G401 (cell line): ENCODE data around the gene RBM12. TPM values are rescaled to one million over a fixed set of nuclear protein-coding genes. Genes with fewer than 3 reads are reported as not detected.

ENCODE experiments used
- DNase-seq: peaks from one replicate; pipeline ENCODE4 v3.0.0-alpha.2; 2015; ENCODE audit warnings: low spot score
- in situ Hi-C: cut with HindIII; loops from 2 replicates; pipeline ENCODE4 v1.10.0; 2016; ENCODE audit warnings: low sequenced_read_pairs, mixed read lengths
- total RNA-seq: library from RNA; depleted of rRNA; stranded (reverse); fragments of >200 nt; shearing (Covaris generic); gene quantifications from 2 replicates; pipeline ENCODE4 v1.2.3, GENCODE V29; 2014

The RBM12 gene
- total RNA-seq, 1 experiment from 2014 or later = 80.0 TPM

GRCh38 chr20:35661053-35661452 lies 3.6 kb downstream of the RBM12 start:
- no peak for DNase-seq
- in situ Hi-C loops = no loop called here

- in situ Hi-C loops = no loop called here
- no peak for DNase-seq
These were observed 4.4 kb downstream of the RBM12 start for GRCh38 chr20:35660122-35660937.

- no peak for DNase-seq
These were observed 7.4 kb downstream of the RBM12 start for GRCh38 chr20:35657271-35657670.

GRCh38 chr20:35654415-35654814 lies 10.3 kb downstream of the RBM12 start:
- in situ Hi-C loops = no loop called here
- no peak for DNase-seq

More at GRCh38 chr20:35657271-35657670, 7.4 kb downstream of the RBM12 start:
- in situ Hi-C loops = no loop called here

- in situ Hi-C loops = no loop called here
These were observed 10.8 kb downstream of the RBM12 start for GRCh38 chr20:35653893-35654292.

GRCh38 chr20:35653430-35653734 lies 11.3 kb downstream of the RBM12 start:
- DNase-seq = no peak
- in situ Hi-C loops = no loop called here

More at GRCh38 chr20:35653893-35654292, 10.8 kb downstream of the RBM12 start:
- no peak for DNase-seq

- DNase-seq = no peak
- in situ Hi-C loops = no loop called here
These were observed 11.9 kb downstream of the RBM12 start for GRCh38 chr20:35652641-35653429.

- in situ Hi-C loops = no loop called here
- no peak for DNase-seq
These were observed 12.7 kb downstream of the RBM12 start for GRCh38 chr20:35651958-35652357.

GRCh38 chr20:35650632-35651031 lies 14.1 kb downstream of the RBM12 start:
- in situ Hi-C loops = no loop called here
- no peak for DNase-seq

GRCh38 chr20:35648836-35649235 lies 15.9 kb downstream of the RBM12 start:
- peak; percentile 61 for DNase-seq
- in situ Hi-C loops = no loop called here

- in situ Hi-C loops = no loop called here
- DNase-seq = no peak
These were observed 19.9 kb downstream of the RBM12 start for GRCh38 chr20:35644806-35645205.

GRCh38 chr20:35643045-35643444 lies 21.7 kb downstream of the RBM12 start:
- in situ Hi-C loops = no loop called here
- no peak for DNase-seq

- DNase-seq = no peak
- in situ Hi-C loops = no loop called here
These were observed 23.0 kb downstream of the RBM12 start for GRCh38 chr20:35641743-35642142.

- in situ Hi-C loops = no loop called here
- DNase-seq = no peak
These were observed 24.0 kb downstream of the RBM12 start for GRCh38 chr20:35640724-35641123.

GRCh38 chr20:35638751-35639150 lies 25.9 kb downstream of the RBM12 start:
- DNase-seq = no peak
- in situ Hi-C loops = no loop called here

- in situ Hi-C loops = no loop called here
- DNase-seq = no peak
These were observed 27.4 kb downstream of the RBM12 start for GRCh38 chr20:35637276-35637675.

GRCh38 chr20:35636095-35636494 lies 28.6 kb downstream of the RBM12 start:
- DNase-seq = no peak
- in situ Hi-C loops = no loop called here

- DNase-seq = no peak
- in situ Hi-C loops = no loop called here
These were observed 29.0 kb downstream of the RBM12 start for GRCh38 chr20:35635652-35636051.

GRCh38 chr20:35632539-35633115 lies 32.1 kb downstream of the RBM12 start:
- in situ Hi-C loops = no loop called here
- no peak for DNase-seq

- no peak for DNase-seq
- in situ Hi-C loops = no loop called here
These were observed 34.1 kb downstream of the RBM12 start for GRCh38 chr20:35630636-35631035.
